ENCODE measurements around the gene IMMP2L. TPM values are rescaled to one million over a fixed set of nuclear protein-coding genes. Genes with fewer than 3 reads are reported as not detected.

Gene IMMP2L
- total RNA-seq, 4 donors from 2014 or later: 12.0 to 22.2 (median 17.5) TPM

DNA sequence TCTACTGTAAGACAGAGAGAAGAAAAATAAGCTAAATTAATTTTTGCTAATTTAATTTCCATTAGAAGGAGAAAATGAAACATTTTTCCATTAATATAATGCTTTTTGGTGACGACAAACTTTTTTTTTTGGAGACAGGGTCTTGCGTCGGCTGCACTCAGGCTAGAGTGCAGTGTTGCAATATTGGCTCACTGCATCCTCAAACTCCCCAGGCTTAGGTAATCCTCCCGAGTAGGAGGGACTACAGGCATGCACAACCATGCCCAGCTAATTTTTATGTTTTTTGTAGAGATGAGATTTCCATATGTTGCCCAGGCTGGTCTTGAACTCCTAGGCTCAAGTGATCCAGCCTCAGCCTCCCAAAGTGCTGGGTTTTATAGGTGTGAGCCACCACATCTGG is 701.1 kb downstream of the IMMP2L start:
- Histone ChIP-seq H3K9me3 (no peaks in the 10 kb centered on the region), H3K27me3 (no peaks in the 10 kb centered on the region), H3K36me3 (no peaks in the 10 kb centered on the region), H3K4me3 (no peak overlapping the region), H3K27ac (replicated peaks in 1 of 4) (no peak overlapping the region), H3K4me1 (no peaks in the 10 kb centered on the region)
- WGBS: 100% methylated on average over 4 of the region's 4 CpGs
- intact Hi-C loops (cut with DNase I): no loop called here
- TF ChIP-seq, protein P1, sequence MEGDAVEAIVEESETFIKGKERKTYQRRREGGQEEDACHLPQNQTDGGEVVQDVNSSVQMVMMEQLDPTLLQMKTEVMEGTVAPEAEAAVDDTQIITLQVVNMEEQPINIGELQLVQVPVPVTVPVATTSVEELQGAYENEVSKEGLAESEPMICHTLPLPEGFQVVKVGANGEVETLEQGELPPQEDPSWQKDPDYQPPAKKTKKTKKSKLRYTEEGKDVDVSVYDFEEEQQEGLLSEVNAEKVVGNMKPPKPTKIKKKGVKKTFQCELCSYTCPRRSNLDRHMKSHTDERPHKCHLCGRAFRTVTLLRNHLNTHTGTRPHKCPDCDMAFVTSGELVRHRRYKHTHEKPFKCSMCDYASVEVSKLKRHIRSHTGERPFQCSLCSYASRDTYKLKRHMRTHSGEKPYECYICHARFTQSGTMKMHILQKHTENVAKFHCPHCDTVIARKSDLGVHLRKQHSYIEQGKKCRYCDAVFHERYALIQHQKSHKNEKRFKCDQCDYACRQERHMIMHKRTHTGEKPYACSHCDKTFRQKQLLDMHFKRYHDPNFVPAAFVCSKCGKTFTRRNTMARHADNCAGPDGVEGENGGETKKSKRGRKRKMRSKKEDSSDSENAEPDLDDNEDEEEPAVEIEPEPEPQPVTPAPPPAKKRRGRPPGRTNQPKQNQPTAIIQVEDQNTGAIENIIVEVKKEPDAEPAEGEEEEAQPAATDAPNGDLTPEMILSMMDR (IDR thresholded peaks at IDR 0.05): no peak
- no peak for TF ChIP-seq POLR2AphosphoS5 (IDR thresholded peaks at IDR 0.05)
- no peak for TF ChIP-seq POLR2A (IDR thresholded peaks at IDR 0.05; ENCODE audit: low read depth)
- no peak for TF ChIP-seq EP300 (IDR thresholded peaks at IDR 0.05)
- no peak for DNase-seq (ENCODE audit: extremely low spot score)

GRCh38 chr7:110857106-110857505 is 705.2 kb downstream of the IMMP2L start:
- no peak for TF ChIP-seq POLR2AphosphoS5 (IDR thresholded peaks at IDR 0.05)
- TF ChIP-seq POLR2A (IDR thresholded peaks at IDR 0.05; ENCODE audit: low read depth): no peak
- TF ChIP-seq, protein P1 (IDR thresholded peaks at IDR 0.05): no peak
- no peak for TF ChIP-seq EP300 (IDR thresholded peaks at IDR 0.05)
- Histone ChIP-seq H3K27ac (replicated peaks in 1 of 4) (no peak overlapping the region), H3K36me3 (no peaks in the 10 kb centered on the region), H3K9me3 (no peaks in the 10 kb centered on the region), H3K4me1 (no peaks in the 10 kb centered on the region), H3K4me3 (no peak overlapping the region), H3K27me3 (no peaks in the 10 kb centered on the region)
- intact Hi-C loops (cut with DNase I): no loop called here
- DNase-seq (ENCODE audit: extremely low spot score): no peak

DNA sequence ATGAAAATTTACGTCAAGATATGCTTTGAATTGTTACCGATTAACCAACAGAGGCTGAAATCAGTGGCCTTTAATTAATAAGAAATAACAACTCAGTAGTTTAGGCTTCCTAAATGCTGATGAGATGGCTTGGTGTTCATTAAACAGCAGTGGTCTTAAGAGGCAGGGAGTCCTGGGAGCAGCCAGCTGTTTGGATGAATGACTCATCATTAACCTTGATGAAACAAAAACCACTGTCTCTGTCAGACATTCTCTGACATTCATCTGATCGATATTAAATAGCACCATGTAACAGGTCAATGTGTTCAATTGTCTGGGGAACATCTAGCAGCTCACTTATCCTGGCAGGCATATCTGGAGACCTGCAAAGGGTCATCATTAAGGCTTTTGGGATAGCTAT is 705.6 kb downstream of the IMMP2L start:
- no peak for DNase-seq (ENCODE audit: extremely low spot score)
- 90% methylated on average over 3 of the region's 3 CpGs for WGBS
- H3K27me3 ChIP-seq: no peaks in the 10 kb centered on the region
- H3K4me1 ChIP-seq: no peaks in the 10 kb centered on the region
- no peaks in the 10 kb centered on the region for H3K36me3 ChIP-seq
- intact Hi-C loops (cut with DNase I): no loop called here
- H3K4me3 ChIP-seq: no peak overlapping the region
- no peak overlapping the region for H3K27ac ChIP-seq (replicated peaks in 1 of 4)
- TF ChIP-seq POLR2A (IDR thresholded peaks at IDR 0.05; ENCODE audit: low read depth): no peak
- no peak for TF ChIP-seq POLR2AphosphoS5 (IDR thresholded peaks at IDR 0.05)
- TF ChIP-seq, protein P1 (IDR thresholded peaks at IDR 0.05): no peak
- TF ChIP-seq EP300 (IDR thresholded peaks at IDR 0.05): no peak
- no peaks in the 10 kb centered on the region for H3K9me3 ChIP-seq

GRCh38 chr7:110854651-110855050 is 707.6 kb downstream of the IMMP2L start:
- TF ChIP-seq, protein P1 (IDR thresholded peaks at IDR 0.05): no peak
- TF ChIP-seq POLR2AphosphoS5 (IDR thresholded peaks at IDR 0.05): no peak
- TF ChIP-seq POLR2A (IDR thresholded peaks at IDR 0.05; ENCODE audit: low read depth): no peak
- no peak for TF ChIP-seq EP300 (IDR thresholded peaks at IDR 0.05)
- H3K36me3 ChIP-seq: no peaks in the 10 kb centered on the region
- no peaks in the 10 kb centered on the region for H3K27me3 ChIP-seq
- H3K9me3 ChIP-seq: no peaks in the 10 kb centered on the region
- DNase-seq (ENCODE audit: extremely low spot score): no peak
- intact Hi-C loops (cut with DNase I): no loop called here
- H3K4me1 ChIP-seq: no peaks in the 10 kb centered on the region
- H3K27ac ChIP-seq (replicated peaks in 1 of 4): no peak overlapping the region
- 76% methylated on average over 2 of the region's 2 CpGs for WGBS
- H3K4me3 ChIP-seq: no peak overlapping the region

DNA sequence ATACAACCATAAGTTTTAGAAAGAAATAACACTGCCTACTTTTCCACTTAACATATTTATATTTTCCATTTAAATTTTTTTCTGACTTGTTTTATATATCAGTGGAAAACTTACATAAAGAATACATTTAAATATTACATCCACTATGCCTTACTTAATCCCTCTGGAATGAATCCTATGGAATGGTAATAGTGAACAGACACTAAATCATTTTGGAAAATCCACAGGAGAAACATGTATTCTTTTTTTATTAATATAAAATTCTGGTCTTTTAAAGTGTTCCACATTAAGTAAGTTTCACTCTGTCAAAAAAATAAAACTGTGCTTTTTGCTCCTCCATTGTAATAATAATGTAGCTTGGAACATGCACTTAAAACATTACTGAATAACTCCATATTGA is 708.1 kb downstream of the IMMP2L start:
- Histone ChIP-seq H3K27ac (replicated peaks in 1 of 4) (no peak overlapping the region), H3K4me3 (no peak overlapping the region), H3K4me1 (no peaks in the 10 kb centered on the region), H3K9me3 (no peaks in the 10 kb centered on the region), H3K27me3 (no peaks in the 10 kb centered on the region), H3K36me3 (no peaks in the 10 kb centered on the region)
- intact Hi-C loops (cut with DNase I): no loop called here
- TF ChIP-seq POLR2AphosphoS5 (IDR thresholded peaks at IDR 0.05): no peak
- TF ChIP-seq, protein P1 (IDR thresholded peaks at IDR 0.05): no peak
- no peak for TF ChIP-seq EP300 (IDR thresholded peaks at IDR 0.05)
- TF ChIP-seq POLR2A (IDR thresholded peaks at IDR 0.05; ENCODE audit: low read depth): no peak
- no peak for DNase-seq (ENCODE audit: extremely low spot score)

Measured in esophagus muscularis mucosa (tissue), 4 donors.